HG03378 (cell line): ENCODE measurements around the gene TEKTIP1.
"Not testable (repeated sequence)": the region's sequence is repeated elsewhere in the genome, so short reads cannot be mapped to it uniquely, and the experiment has no call there.

ENCODE experiments used
- ATAC-seq: cut with Tn5 transposase; IDR thresholded peaks from one replicate; pipeline ENCODE4 v1.9.1; 2021; ENCODE audit warnings: mild to moderate bottlenecking, moderate library complexity; ENCODE audit not compliant: unreplicated experiment

Gene TEKTIP1

DNA sequence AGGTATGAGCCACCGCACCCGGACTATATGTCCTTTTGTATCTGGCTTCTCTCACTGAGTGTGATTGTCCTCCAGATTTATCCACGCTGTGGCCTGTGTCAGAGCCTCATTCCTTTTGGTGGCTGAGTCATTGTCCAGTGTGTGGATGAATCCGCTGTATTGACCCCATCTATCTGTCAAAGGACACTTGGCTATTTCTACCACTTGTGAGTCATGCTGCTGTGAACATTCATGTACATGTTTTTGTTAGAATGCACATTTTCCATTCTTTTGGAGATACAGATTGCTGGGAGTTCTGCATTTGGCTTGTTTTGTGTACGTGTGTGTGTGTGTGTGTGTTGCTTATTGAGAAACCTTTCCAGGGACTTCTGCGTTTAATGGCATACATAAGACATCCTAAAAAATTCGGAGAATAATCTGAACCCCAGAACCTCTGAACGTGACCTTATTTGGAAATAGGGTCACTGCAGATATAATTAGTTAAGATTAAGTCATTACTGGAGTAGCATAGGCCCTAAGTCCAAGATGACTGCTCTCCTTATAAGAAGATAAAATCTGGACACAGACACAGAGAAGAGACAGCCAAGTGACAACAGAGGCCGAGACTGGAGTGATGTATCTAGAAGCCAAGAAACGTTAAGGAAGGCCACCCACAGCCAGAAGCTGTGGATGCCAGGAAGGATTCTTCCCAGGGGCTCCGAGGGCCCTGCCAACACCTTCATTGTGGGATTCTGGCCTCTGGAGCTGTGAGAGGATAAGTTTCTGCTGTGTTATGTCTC, 41.4 kb downstream of the TEKTIP1 start:
- no peak for ATAC-seq

DNA sequence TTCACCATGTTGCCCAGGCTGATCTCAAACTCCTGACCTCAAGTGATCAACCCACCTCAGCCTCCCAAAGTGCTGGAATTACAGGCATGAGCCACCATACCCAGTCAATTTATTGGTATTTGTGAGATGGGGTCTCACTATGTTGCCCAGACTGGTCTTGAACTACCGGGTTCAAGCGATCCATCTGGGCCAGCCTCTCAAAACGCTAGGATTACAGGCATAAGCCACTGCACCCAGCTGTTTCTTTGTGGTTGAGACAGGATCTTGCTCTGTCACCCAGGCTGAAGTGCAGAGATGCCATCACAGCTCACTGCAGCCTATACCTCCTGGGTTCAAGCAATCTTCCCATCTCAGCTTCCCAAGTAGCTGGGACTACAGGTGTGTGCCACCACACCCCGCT, 42.8 kb downstream of the TEKTIP1 start:
- not testable (repeated sequence) for ATAC-seq

DNA sequence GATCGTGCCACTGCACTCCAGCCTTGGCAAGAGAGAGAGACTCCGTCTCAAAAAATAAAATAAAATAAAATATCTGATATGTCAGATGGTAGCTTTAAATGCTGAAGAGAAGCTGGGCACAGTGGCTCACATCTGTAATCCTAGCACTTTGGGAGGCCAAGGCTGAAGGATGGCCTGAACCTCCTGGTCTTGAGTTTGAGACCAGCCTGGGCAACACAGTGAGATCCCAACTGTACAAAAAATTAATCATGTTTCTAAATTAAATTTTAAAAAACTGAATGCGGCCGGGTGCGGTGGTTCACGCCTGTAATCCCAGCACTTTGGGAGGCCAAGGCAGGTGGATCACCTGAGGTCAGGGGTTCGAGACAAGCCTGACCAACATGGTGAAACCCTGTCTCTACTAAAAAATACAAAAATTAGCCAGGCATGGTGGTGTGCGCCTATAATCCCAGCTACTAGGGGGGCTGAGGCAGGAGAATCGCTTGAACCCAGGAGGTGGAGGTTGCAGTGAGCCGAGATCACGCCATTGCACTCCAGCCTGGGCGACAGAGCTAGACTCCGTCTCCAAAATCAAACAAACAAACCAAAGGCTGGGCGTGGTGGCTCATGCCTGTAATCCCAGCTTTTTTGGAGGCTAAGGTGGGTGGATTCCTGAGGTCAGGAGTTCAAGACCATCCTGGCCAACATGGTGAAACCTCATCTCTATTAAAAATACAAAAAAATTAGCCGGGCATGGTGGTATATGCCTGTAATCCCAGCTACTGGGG, 45.2 kb downstream of the TEKTIP1 start:
- ATAC-seq: not testable (repeated sequence)

DNA sequence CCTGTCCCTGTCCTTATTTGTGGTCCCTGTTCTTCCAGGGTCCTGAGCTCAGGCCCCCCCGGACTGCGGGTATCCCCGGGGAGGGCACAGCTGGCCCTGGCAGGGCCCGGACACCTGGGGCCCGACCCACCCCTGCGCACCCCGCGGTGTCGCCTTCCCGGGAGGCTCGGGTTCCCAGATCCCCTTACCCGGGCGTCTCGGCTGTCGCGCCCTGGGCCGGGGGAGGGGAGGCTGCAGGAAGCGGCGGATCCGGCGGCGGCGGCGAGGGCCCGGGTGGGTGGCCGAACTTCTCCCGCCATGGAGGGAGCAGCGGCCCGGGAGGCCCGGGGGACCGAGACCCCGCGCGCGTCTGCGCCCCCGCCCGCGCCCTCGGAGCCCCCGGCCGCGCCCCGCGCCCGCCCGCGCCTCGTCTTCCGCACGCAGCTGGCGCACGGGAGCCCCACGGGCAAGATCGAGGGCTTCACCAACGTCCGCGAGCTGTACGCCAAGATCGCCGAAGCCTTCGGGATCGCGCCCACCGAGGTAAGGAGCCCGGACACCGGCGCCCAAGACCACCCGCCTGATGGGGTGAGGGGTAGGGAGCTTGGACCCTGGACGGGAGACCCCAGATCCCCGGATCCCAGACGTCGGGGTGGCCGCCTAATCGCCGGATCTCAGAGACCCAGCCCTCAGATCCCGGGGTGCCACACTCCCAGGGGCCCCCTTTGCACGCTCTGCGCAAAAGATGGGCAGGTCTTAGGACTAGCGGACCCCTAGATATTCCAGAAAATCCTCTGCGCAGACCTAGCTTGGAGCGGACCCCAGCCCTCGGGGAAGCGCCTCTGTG, 46.5 kb downstream of the TEKTIP1 start, which contains the start of gene GIPC3:
Gene GIPC3, plus strand, starts transcription at position 178 of the 826 bp plus-strand sequence. Its CDS starts 120 bp downstream, at position 298.
- no peak for ATAC-seq

DNA sequence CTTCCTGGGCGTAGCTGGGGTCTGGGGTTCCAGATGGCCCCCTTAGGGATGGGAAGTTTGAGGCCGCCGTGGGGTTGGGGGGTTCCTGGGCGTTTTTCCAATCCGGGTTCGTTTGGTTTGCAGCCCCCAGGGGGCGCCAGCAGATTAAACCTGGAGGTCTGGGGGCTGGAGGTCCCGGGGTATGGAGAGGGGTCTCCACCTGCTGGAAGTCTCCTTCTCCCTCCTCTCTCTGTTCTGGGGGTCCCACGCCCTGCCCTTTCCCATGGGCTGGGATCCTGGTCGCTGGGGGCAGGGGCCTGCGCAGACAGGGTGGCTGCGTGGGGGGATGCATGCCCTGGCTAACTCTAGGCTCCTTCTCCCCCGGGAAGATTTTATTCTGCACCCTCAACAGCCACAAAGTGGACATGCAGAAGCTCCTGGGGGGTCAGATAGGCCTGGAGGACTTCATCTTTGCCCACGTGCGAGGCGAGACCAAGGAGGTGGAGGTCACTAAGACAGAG, 47.2 kb downstream of the TEKTIP1 start:
- ATAC-seq: no peak

DNA sequence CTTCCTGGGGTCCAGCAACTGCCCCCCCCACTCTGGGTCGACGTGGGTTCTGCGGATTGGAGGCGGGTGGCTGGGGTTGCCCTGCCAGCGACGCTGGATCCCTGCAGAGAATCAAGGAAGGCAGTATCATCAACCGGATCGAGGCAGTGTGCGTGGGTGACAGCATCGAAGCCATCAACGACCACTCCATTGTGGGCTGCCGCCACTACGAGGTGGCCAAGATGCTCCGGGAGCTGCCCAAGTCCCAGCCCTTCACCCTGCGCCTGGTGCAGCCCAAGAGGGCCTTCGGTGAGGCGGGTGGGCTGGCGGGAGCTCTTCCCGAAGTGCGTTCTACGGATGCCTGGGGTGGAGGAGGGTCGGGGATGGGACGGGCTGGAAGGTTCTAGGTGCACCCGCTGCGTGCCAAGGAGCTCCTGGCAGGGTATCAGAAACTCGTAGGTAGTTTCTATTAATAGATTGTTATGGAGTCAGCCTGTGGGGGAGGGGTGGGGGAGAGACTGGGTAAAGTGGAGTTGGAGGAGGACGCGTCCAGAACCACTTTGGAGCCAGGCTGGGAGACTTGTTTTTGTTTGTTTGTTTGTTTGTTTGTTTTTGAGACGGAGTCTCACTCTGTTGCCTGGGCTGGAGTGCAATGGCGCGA, 47.9 kb downstream of the TEKTIP1 start:
- no peak for ATAC-seq

DNA sequence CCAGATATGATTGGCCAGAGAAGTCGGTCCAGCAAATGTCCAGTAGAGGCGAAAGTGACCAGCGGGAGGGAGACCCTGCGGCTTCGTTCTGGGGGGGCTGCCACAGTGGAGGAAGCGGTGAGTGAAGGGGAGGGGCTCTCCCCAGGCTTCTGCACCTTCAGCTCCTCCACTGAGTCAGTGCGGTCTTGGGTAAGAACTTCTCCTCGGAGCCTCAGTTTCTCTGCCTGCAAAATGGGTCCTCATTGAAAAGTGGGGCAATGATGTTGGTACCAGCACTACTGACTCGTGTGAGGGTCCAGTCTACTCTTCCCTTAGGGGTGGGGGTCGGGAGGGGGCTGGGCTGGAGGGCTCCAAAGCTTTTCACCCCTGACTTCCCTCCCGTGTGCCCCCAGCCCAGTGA, 50.5 kb downstream of the TEKTIP1 start:
- ATAC-seq: no peak

DNA sequence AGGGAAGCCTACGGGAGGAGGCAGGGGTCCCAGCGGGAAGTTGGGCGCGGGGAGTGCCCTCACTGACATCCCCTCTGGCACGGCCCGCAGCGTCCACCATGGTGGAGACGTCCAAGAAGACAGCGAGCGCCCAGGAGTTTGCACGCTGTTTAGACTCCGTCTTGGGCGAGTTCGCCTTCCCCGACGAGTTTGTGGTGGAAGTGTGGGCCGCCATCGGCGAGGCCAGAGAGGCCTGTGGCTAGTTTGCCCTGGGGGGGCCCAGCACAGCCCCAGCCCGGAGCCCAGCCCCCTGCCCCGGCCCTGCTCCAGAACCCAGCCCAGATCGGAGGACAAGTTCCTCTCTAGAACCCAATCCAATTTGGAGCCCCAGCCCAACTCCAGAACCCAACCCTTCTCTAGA, 51.0 kb downstream of the TEKTIP1 start:
- no peak for ATAC-seq

DNA sequence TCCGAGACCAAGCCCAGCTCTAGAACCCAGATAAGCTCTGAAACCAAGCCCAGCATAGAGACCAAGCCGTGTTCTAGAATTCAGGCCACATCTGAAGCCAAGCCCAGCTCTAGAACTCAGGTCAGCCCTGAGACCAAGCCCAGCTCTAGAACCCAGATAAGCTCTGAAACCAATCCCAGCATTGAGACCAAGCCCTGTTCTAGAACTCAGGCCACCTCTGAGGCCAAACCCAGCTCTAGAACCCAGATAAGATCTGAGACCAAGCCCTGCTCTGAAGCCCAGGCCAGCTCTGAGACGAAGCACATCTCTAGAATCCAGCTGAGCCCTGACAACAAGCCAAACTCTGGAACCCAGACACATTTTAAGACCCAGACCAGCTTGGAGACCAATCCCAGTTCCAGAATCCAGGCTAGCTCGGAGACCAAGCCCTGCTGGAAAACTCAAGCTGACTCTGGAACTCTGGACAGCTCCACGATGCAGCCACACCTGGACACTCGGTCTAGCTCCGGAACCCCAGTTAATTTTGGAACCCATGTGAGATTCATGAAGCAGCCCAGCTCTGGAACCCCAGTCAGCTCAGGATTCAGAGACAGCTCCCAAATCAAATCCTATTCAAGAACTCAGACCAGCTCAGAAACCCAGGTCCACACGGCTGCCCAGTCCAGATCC, 52.2 kb downstream of the TEKTIP1 start:
- ATAC-seq: no peak

DNA sequence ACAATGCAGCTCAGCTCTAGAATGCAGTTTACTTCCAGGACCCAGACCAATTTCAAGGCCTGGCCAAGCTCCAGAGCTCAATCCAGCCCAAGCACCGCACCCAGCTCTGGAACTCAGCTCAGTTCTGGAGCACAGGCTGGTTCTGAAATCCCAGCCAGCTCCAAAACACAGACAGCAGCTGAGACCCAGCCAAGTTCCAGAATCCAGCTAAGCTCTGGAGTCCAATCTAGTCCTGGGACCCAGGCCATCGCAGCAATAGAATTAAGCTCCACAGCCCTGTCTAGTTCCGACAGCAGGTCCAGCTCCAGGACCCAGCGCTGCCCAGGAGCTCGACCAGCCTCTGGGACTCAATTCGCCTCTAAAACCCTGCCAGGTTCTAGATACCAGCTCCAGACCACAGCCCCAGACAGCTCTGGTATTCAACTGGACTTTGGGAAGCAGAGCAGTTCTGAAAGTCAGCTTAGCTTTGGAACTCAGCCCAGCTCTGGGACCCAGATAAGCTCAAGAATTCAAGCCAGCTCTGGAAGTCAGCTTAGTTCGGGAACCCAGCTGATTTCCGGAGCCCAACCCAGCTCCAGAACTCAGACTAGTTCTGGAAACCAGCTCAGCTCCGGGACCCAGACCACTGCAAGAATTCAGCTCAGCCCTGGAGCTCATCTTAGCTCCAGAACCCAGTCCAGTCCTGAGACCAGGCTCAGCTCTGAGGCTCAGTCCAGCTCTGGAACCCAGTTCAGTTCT, 53.1 kb downstream of the TEKTIP1 start:
- no peak for ATAC-seq

DNA sequence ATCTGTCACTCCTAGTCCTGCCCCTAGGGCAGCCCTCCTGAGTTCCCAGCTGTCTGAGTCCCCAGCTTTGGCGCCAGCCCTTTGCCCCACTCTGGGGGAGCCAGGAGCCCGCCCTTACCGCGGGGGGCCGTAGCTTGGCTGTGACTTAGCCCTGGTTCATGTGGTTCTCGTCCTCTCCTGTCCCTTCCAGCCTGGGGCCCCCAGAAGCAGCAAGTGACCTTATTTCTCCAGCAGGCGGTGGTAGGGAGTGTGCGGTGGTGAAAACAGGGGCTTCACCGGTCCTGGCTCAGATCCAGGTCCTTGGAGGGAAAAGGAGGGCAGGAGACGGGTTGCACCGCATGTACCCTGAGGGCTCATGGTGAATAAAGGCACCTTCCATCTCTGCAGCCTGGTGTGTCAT, 54.2 kb downstream of the TEKTIP1 start:
- no peak for ATAC-seq
